ENCODE data around the gene CBFA2T3.

The CBFA2T3 gene

DNA sequence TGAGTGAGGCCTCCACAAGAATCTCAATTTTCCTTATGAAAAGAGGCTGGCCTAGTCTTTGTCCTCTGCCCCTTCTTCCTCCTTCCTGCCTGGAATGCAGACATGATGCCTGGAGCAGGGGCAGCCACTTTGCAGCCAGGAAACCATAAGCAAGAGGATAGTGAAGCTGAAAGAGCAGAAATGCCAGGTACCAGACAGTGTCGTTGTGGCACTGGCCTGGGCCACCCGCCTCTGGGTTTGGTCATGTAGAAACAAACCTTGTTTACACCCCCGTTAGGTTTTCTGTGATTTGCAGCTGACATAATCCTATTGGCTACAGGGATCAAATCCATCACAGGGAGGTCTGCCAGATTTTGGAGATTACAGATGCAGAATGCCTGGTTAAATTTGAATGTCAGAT is 16.5 kb downstream of the CBFA2T3 start:
- TF ChIP-seq CTCF (IDR thresholded peaks at IDR 0.05; ENCODE audit: extremely low read depth, missing control alignments), result no peak
- DNase-seq (ENCODE audit: low spot score), result no peak

GRCh38 chr16:88959022-88959421 is 18.0 kb downstream of the CBFA2T3 start:
- DNase-seq (ENCODE audit: low spot score), result no peak
- TF ChIP-seq CTCF (IDR thresholded peaks at IDR 0.05; ENCODE audit: extremely low read depth, missing control alignments), result no peak

DNA sequence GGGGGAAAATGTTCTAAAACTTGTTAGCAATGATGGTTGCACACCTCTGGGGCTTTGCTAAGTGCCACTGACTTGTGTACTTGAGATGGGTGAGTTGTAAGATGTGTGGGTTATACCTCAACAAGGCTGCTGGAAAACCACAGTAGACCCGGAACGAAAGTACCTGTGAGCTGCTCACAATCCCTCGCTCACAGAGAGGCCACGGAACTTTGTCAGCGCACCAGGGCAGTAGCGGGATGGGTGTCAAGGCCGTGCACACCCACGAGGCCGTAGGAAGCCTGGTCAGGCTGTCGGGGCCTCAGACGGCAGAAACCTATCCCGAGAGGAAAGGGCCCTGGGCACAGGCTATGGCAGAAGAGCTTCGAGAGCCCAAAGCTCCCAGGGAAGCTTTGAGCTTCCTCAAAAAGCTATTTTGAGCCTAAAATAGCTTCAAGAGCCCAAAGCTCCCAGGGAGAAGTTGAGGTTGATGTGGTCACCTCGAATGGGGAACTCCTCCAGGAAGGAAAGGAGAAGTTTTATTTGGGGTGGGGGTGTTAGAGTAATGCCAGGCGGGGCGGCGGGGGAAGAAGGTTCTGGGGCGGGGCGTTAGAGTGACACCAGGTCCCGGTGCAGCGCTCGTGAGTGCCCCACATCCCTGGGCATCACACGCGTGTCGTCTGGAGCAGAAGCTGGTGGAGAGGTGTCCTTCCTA is 19.0 kb downstream of the CBFA2T3 start:
- no peak for DNase-seq (ENCODE audit: low spot score)
- no peak for TF ChIP-seq CTCF (IDR thresholded peaks at IDR 0.05; ENCODE audit: extremely low read depth, missing control alignments)

DNA sequence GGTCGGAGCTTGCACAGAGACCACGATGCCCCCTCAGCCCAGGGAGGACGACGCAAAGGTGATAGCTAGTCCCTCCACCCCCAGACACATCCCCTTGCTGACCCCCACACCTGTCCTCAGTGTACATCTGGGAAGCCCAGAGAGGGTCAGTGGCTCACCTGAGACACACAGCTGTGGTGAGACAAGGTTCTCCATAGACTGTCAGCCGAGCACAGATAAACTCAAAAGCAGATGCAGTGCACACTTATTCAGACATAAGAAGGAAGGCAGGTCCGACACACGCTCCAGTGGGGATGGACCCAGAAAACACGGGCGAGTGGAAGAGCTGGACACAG is 19.6 kb downstream of the CBFA2T3 start:
- no peak for TF ChIP-seq CTCF (IDR thresholded peaks at IDR 0.05; ENCODE audit: extremely low read depth, missing control alignments)
- DNase-seq (ENCODE audit: low spot score), result no peak

GRCh38 chr16:88956546-88957432 is 20.2 kb downstream of the CBFA2T3 start:
- no peak for TF ChIP-seq CTCF (IDR thresholded peaks at IDR 0.05; ENCODE audit: extremely low read depth, missing control alignments)
- DNase-seq (ENCODE audit: low spot score), result no peak

DNA sequence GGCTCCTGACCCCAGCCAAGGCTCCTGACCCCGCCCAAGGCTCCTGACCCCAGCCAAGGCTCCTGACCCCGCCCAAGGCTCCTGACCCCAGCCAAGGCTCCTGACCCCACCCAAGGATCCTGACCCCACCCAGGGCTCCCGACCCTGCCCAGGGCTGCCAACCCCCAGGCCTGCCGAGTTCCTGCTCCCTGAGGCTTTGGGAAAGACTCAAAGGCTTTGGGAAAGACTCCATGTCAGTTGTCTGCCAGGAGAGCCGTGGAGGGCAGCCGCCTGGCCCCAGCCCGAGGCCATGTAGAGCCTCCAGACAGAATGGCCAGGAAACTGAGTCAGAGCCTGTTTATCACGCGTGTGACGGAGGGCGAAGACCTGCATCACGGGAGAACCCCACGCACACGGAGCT is 21.1 kb downstream of the CBFA2T3 start:
- no peak for TF ChIP-seq CTCF (IDR thresholded peaks at IDR 0.05; ENCODE audit: extremely low read depth, missing control alignments)

GRCh38 chr16:88953003-88953690 is 23.9 kb downstream of the CBFA2T3 start:
- DNase-seq (ENCODE audit: low spot score), result no peak
- TF ChIP-seq CTCF (IDR thresholded peaks at IDR 0.05; ENCODE audit: extremely low read depth, missing control alignments), result no peak

More for the DNA sequence above, 21.1 kb downstream of the CBFA2T3 start:
- no peak for DNase-seq (ENCODE audit: low spot score)

Measured in GM20000 (cell line).